Hepatocyte (in vitro differentiated cells): ENCODE results near the gene GFM1.

Experiments
- EZH2 ChIP-seq: fragments of 200-600 bp; sonication (generic); IDR thresholded peaks from 2 replicates; pipeline ENCODE4 v1.6.1; 2016; ENCODE audit warnings: antibody characterized with exemption, mild to moderate bottlenecking, borderline replicate concordance
- EZH2phosphoT487 ChIP-seq: fragments of 200-600 bp; sonication (generic); IDR thresholded peaks from one replicate; pipeline ENCODE4 v1.6.1; 2018; ENCODE audit warnings: antibody characterized with exemption, mild to moderate bottlenecking, low read depth, moderate library complexity; ENCODE audit not compliant: unreplicated experiment, severe bottlenecking
- TF ChIP-seq, protein P1 (sequence below): fragments of 200-600 bp; sonication (generic); IDR thresholded peaks from 2 replicates; pipeline ENCODE4 v1.5.1; 2016; ENCODE audit warnings: antibody characterized with exemption, mild to moderate bottlenecking; ENCODE audit not compliant: poor library complexity

DNA sequence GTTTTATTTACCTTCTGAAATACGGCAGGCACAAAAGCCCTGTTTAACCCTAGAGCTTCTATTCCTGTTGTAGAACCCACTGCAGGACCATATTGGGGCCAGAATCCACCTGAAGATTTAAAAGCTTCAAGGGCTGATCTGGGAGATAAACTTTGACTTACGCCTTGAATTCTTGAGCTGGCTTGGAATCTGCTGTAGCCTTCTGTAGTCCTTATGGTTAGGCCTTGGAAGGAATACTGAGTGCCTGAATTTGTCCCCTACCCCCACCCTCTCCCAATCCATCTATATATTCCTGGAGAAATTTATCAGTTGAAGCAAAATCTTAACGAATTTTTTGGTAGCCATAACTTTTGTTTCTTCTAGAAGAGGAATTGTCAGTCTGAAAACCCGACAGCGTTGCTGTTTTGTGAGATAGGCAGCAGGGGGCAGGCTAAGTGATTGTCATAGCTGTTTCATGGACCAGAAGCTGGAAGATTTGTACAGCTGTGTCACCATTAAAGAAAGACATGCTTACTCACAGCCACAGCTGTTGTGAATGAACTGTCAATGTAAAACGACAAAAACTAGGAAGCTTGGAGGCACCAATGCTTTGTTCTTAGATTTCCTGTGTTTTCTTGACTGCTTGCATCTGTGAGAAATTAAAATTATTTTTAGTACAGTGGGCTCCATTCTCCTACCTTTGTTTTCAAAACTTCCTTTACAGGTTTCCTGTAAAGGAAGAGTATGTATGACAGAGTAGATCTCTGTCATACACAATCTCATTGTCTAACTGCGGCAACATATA lies 15.3 kb downstream of the GFM1 start:
- TF ChIP-seq, protein P1, sequence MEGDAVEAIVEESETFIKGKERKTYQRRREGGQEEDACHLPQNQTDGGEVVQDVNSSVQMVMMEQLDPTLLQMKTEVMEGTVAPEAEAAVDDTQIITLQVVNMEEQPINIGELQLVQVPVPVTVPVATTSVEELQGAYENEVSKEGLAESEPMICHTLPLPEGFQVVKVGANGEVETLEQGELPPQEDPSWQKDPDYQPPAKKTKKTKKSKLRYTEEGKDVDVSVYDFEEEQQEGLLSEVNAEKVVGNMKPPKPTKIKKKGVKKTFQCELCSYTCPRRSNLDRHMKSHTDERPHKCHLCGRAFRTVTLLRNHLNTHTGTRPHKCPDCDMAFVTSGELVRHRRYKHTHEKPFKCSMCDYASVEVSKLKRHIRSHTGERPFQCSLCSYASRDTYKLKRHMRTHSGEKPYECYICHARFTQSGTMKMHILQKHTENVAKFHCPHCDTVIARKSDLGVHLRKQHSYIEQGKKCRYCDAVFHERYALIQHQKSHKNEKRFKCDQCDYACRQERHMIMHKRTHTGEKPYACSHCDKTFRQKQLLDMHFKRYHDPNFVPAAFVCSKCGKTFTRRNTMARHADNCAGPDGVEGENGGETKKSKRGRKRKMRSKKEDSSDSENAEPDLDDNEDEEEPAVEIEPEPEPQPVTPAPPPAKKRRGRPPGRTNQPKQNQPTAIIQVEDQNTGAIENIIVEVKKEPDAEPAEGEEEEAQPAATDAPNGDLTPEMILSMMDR: peak; percentile 78
- TF ChIP-seq EZH2phosphoT487 (no peak), EZH2 (no peak)
